Measurements from ENCODE around the gene SMC1B. TPM values are rescaled to one million over a fixed set of nuclear protein-coding genes. Genes with fewer than 3 reads are reported as not detected.
A peak's percentile ranks its signal among the peaks of the same experiment; 100 is the strongest.

SMC1B gene
- total RNA-seq, 1 donor from 2014 or later, result 0.07 TPM

- DNase-seq (ENCODE audit: extremely low spot score, unreplicated experiment), result peak; percentile 52
- no peak overlapping the region for H3K4me3 Mint-ChIP-seq
- no peak for TF ChIP-seq CTCF (conservative IDR thresholded peaks at IDR 0.05)
- no peaks in the 10 kb centered on the region for H3K27me3 Mint-ChIP-seq
- peaks cover 9% of the 10 kb centered on the region for H3K4me1 Mint-ChIP-seq (ENCODE audit: unreplicated experiment)
- H3K27ac Mint-ChIP-seq, result peak overlapping the region; percentile 42
- H3K36me3 Mint-ChIP-seq, result peaks cover 30% of the 10 kb centered on the region
- peaks cover 15% of the 10 kb centered on the region for H3K9me3 Mint-ChIP-seq
Observed at GRCh38 chr22:45422237-45422983, 9.0 kb upstream of the SMC1B start.

GRCh38 chr22:45421349-45422055, 8.1 kb upstream of the SMC1B start:
- H3K36me3 Mint-ChIP-seq, result peaks cover 25% of the 10 kb centered on the region
- no peak for TF ChIP-seq CTCF (conservative IDR thresholded peaks at IDR 0.05)
- H3K27ac Mint-ChIP-seq, result peak overlapping the region; percentile 39
- H3K9me3 Mint-ChIP-seq, result peaks cover 11% of the 10 kb centered on the region
- H3K27me3 Mint-ChIP-seq, result no peaks in the 10 kb centered on the region
- peak; percentile 20 for DNase-seq (ENCODE audit: extremely low spot score, unreplicated experiment)
- H3K4me3 Mint-ChIP-seq, result no peak overlapping the region
- H3K4me1 Mint-ChIP-seq (ENCODE audit: unreplicated experiment), result peaks cover 9% of the 10 kb centered on the region

- peaks cover 9% of the 10 kb centered on the region for H3K4me1 Mint-ChIP-seq (ENCODE audit: unreplicated experiment)
- peaks cover 25% of the 10 kb centered on the region for H3K36me3 Mint-ChIP-seq
Observed at GRCh38 chr22:45420539-45420938, 7.1 kb upstream of the SMC1B start.

GRCh38 chr22:45420011-45420410, 6.6 kb upstream of the SMC1B start:
- no peaks in the 10 kb centered on the region for H3K27me3 Mint-ChIP-seq
- peaks cover 9% of the 10 kb centered on the region for H3K4me1 Mint-ChIP-seq (ENCODE audit: unreplicated experiment)
- H3K27ac Mint-ChIP-seq, result no peak overlapping the region
- H3K9me3 Mint-ChIP-seq, result peaks cover 6% of the 10 kb centered on the region
- peaks cover 25% of the 10 kb centered on the region for H3K36me3 Mint-ChIP-seq
- no peak overlapping the region for H3K4me3 Mint-ChIP-seq
- TF ChIP-seq CTCF (conservative IDR thresholded peaks at IDR 0.05), result no peak
- DNase-seq (ENCODE audit: extremely low spot score, unreplicated experiment), result peak; percentile 37

More at GRCh38 chr22:45420539-45420938, 7.1 kb upstream of the SMC1B start:
- TF ChIP-seq CTCF (conservative IDR thresholded peaks at IDR 0.05), result no peak
- H3K27me3 Mint-ChIP-seq, result no peaks in the 10 kb centered on the region
- DNase-seq (ENCODE audit: extremely low spot score, unreplicated experiment), result peak; percentile 22
- H3K27ac Mint-ChIP-seq, result no peak overlapping the region
- no peak overlapping the region for H3K4me3 Mint-ChIP-seq
- peaks cover 6% of the 10 kb centered on the region for H3K9me3 Mint-ChIP-seq

GRCh38 chr22:45418770-45419138, 5.4 kb upstream of the SMC1B start:
- DNase-seq (ENCODE audit: extremely low spot score, unreplicated experiment), result no peak
- no peaks in the 10 kb centered on the region for H3K27me3 Mint-ChIP-seq
- peaks cover 6% of the 10 kb centered on the region for H3K9me3 Mint-ChIP-seq
- no peak overlapping the region for H3K4me3 Mint-ChIP-seq
- peaks cover 25% of the 10 kb centered on the region for H3K36me3 Mint-ChIP-seq
- peak overlapping the region; percentile 74 for H3K27ac Mint-ChIP-seq
- TF ChIP-seq CTCF (conservative IDR thresholded peaks at IDR 0.05), result no peak
- peaks cover 14% of the 10 kb centered on the region for H3K4me1 Mint-ChIP-seq (ENCODE audit: unreplicated experiment)

Measured in type B pancreatic cell (in vitro differentiated cells).